GM23338 (cell line): ENCODE measurements around the gene CHRNA3. TPM values are rescaled to one million over a fixed set of nuclear protein-coding genes. Genes with fewer than 3 reads are reported as not detected.

Experiments
- ATAC-seq: fragments of 200-7000 bp; cut with Tn5 transposase; 3 replicates; pipeline ENCODE4 v1.9.1; 2020
- DNase-seq: peaks from one replicate; pipeline ENCODE4 v3.0.0-alpha.2; 2015; ENCODE audit warnings: low spot score
- H2AFZ ChIP-seq: fragments of 200-600 bp; sonication (generic); 2 replicates; pipeline ENCODE4 v1.8.0; 2016; ENCODE audit warnings: antibody characterized with exemption, mild to moderate bottlenecking, moderate library complexity
- H3F3A ChIP-seq: fragments of 200-600 bp; sonication (generic); replicated peaks from 2 replicates; pipeline ENCODE4 v1.8.0; 2017; ENCODE audit warnings: antibody characterized with exemption, mixed run types, low read depth
- H3K27ac ChIP-seq: fragments of 200-600 bp; sonication (generic); 2 replicates; pipeline ENCODE4 v1.6.1; 2016; ENCODE audit warnings: low read depth
- H3K27me3 ChIP-seq: fragments of 200-600 bp; sonication (generic); 2 replicates; pipeline ENCODE4 v1.8.0; 2016; ENCODE audit warnings: mild to moderate bottlenecking, mixed run types, moderate library complexity; ENCODE audit not compliant: insufficient read depth
- H3K36me3 ChIP-seq: fragments of 200-600 bp; sonication (generic); 2 replicates; pipeline ENCODE4 v1.8.0; 2016; ENCODE audit warnings: mild to moderate bottlenecking; ENCODE audit not compliant: insufficient read depth
- H3K4me1 ChIP-seq: fragments of 200-600 bp; sonication (generic); 2 replicates; pipeline ENCODE4 v1.8.0; 2016; ENCODE audit warnings: mild to moderate bottlenecking, moderate library complexity; ENCODE audit not compliant: insufficient read depth
- H3K4me2 ChIP-seq: fragments of 200-600 bp; sonication (generic); 2 replicates; pipeline ENCODE4 v1.7.1; 2017; ENCODE audit warnings: mixed run types
- H3K4me3 ChIP-seq: fragments of 200-600 bp; sonication (generic); 2 replicates; pipeline ENCODE4 v1.6.1; 2016; ENCODE audit warnings: mixed run types
- H3K79me2 ChIP-seq: fragments of 200-600 bp; sonication (generic); replicated peaks from 2 replicates; pipeline ENCODE4 v1.8.0; 2017; ENCODE audit warnings: mild to moderate bottlenecking; ENCODE audit not compliant: insufficient read depth
- H3K9me2 ChIP-seq: fragments of 200-600 bp; sonication (generic); 2 replicates; pipeline ENCODE4 v1.8.0; 2017; ENCODE audit not compliant: insufficient read depth
- H4K20me1 ChIP-seq: fragments of 200-600 bp; sonication (generic); replicated peaks from 2 replicates; pipeline ENCODE4 v1.8.0; 2017; ENCODE audit warnings: mild to moderate bottlenecking; ENCODE audit not compliant: insufficient read depth
- H3K27ac Mint-ChIP-seq: 2 replicates; pipeline ENCODE4 v1.8.0; 2020; ENCODE audit warnings: inconsistent platforms, mild to moderate bottlenecking, moderate library complexity, mixed read lengths
- H3K27me3 Mint-ChIP-seq: 3 replicates; pipeline ENCODE4 v1.8.0; 2022; ENCODE audit warnings: low read depth, mild to moderate bottlenecking, moderate library complexity, mixed read lengths, inconsistent platforms; ENCODE audit not compliant: insufficient read depth, poor library complexity
- H3K36me3 Mint-ChIP-seq: 3 replicates; pipeline ENCODE4 v1.8.0; 2021; ENCODE audit warnings: low read depth, mild to moderate bottlenecking, inconsistent platforms, moderate library complexity, mixed read lengths
- H3K4me1 Mint-ChIP-seq: 3 replicates; pipeline ENCODE4 v1.8.0; 2020; ENCODE audit warnings: mild to moderate bottlenecking, inconsistent platforms, mixed read lengths
- H3K4me3 Mint-ChIP-seq: 3 replicates; pipeline ENCODE4 v1.8.0; 2021; ENCODE audit warnings: moderate library complexity, mild to moderate bottlenecking, inconsistent platforms, mixed read lengths
- H3K9me3 Mint-ChIP-seq: 3 replicates; pipeline ENCODE4 v1.8.0; 2020; ENCODE audit warnings: moderate library complexity, mild to moderate bottlenecking, inconsistent platforms, mixed read lengths
- CREB1 ChIP-seq: fragments of 250-450 bp; sonication (Bioruptor Pico); IDR thresholded peaks from 2 replicates; pipeline ENCODE4 v1.5.0; 2020; ENCODE audit warnings: low read depth, mild to moderate bottlenecking, moderate library complexity
- EZH2 ChIP-seq: fragments of 200-600 bp; sonication (generic); IDR thresholded peaks from one replicate; pipeline ENCODE4 v1.8.0; 2017; ENCODE audit warnings: antibody characterized with exemption, mild to moderate bottlenecking, low read depth; ENCODE audit not compliant: unreplicated experiment
- EZH2phosphoT487 ChIP-seq: fragments of 200-600 bp; sonication (generic); IDR thresholded peaks from one replicate; pipeline ENCODE4 v1.8.1; 2018; ENCODE audit warnings: antibody characterized with exemption; ENCODE audit not compliant: unreplicated experiment
- JUNB ChIP-seq: IDR thresholded peaks from one replicate; pipeline ENCODE4 v1.6.1; 2016; ENCODE audit warnings: antibody characterized with exemption; ENCODE audit not compliant: unreplicated experiment
- NANOG ChIP-seq: IDR thresholded peaks from 2 replicates; pipeline ENCODE4 v1.6.1; 2016; ENCODE audit warnings: antibody characterized with exemption, borderline replicate concordance
- POLR2AphosphoS5 ChIP-seq: IDR thresholded peaks from 2 replicates; pipeline ENCODE4 v1.6.1; 2016; ENCODE audit warnings: antibody characterized with exemption, low read depth
- REST ChIP-seq: IDR thresholded peaks from one replicate; pipeline ENCODE4 v1.6.1; 2018; ENCODE audit warnings: antibody characterized with exemption; ENCODE audit not compliant: unreplicated experiment
- STAT1 ChIP-seq: IDR thresholded peaks from one replicate; pipeline ENCODE4 v1.6.1; 2016; ENCODE audit warnings: antibody characterized with exemption; ENCODE audit not compliant: unreplicated experiment
- ZNF114 ChIP-seq: fragments of 250-450 bp; sonication (Bioruptor Pico); IDR thresholded peaks from 2 replicates; pipeline ENCODE4 v1.5.0; 2020; ENCODE audit warnings: mild to moderate bottlenecking, moderate library complexity
- ZNF331 ChIP-seq: fragments of 250-450 bp; sonication (Bioruptor Pico); IDR thresholded peaks from 2 replicates; pipeline ENCODE4 v1.5.0; 2020; ENCODE audit warnings: low read depth, mild to moderate bottlenecking, moderate library complexity
- polyA plus RNA-seq: library from polyadenylated mRNA; unstranded; fragments of >200 nt; fragmentation: Nextera tagmentation; extraction: Ambion mirVana; gene quantifications from 2 replicates; pipeline ENCODE4 v1.2.1, GENCODE V29; 2016
- total RNA-seq: library from RNA; depleted of rRNA; stranded (reverse); fragments of >200 nt; shearing (Covaris generic); gene quantifications from 2 replicates; pipeline ENCODE4 v1.2.3, GENCODE V29; 2014
- TF ChIP-seq, protein P1 (sequence below), 2 experiments: fragments of 200-600 bp in 1 of 2; sonication (generic) in 1 of 2; conservative IDR thresholded peaks; 2 replicates each; pipeline versions ENCODE4 v1.5.1 to v1.6.1; 2016 to 2017; ENCODE audit warnings: antibody characterized with exemption in 2 of 2, low read depth in 2 of 2, mild to moderate bottlenecking in 2 of 2, moderate library complexity in 1 of 2
- TF ChIP-seq, protein P2 (sequence below): IDR thresholded peaks from 2 replicates; pipeline ENCODE4 v1.6.1; 2016; ENCODE audit warnings: antibody characterized with exemption
- TF ChIP-seq, protein P3 (sequence below): fragments of 250-450 bp; sonication (Bioruptor Pico); IDR thresholded peaks from 2 replicates; pipeline ENCODE4 v1.5.0; 2020; ENCODE audit warnings: mild to moderate bottlenecking, moderate library complexity

Gene CHRNA3
- total and polyA plus RNA-seq, 2 experiments from 2014 or later: 2.9 to 3.5 TPM

DNA sequence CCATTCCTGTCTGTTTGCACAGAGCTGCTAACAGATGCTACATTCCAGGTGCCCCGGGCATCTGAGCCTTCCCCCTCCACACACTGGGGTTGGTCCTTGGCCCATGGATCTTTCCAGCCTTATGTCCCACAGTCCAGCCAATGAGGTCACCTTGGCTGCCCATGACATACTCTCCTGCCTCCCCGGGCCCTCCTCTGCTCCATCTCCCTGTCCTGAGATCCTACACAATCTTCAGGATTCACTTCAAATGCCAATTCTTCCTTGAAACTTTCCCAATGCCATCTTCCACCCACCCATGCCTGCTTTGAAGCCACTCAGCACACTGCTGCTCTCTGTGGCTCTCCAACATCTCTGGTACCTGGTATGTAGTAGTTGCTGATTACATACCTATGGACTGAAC is 4.3 kb downstream of the CHRNA3 start (continued):
- TF ChIP-seq, protein P1, sequence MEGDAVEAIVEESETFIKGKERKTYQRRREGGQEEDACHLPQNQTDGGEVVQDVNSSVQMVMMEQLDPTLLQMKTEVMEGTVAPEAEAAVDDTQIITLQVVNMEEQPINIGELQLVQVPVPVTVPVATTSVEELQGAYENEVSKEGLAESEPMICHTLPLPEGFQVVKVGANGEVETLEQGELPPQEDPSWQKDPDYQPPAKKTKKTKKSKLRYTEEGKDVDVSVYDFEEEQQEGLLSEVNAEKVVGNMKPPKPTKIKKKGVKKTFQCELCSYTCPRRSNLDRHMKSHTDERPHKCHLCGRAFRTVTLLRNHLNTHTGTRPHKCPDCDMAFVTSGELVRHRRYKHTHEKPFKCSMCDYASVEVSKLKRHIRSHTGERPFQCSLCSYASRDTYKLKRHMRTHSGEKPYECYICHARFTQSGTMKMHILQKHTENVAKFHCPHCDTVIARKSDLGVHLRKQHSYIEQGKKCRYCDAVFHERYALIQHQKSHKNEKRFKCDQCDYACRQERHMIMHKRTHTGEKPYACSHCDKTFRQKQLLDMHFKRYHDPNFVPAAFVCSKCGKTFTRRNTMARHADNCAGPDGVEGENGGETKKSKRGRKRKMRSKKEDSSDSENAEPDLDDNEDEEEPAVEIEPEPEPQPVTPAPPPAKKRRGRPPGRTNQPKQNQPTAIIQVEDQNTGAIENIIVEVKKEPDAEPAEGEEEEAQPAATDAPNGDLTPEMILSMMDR (conservative IDR thresholded peaks at IDR 0.05; ENCODE audit: low read depth in 2 of 2): no peak
- TF ChIP-seq EZH2phosphoT487 (no peak), NANOG (no peak)

DNA sequence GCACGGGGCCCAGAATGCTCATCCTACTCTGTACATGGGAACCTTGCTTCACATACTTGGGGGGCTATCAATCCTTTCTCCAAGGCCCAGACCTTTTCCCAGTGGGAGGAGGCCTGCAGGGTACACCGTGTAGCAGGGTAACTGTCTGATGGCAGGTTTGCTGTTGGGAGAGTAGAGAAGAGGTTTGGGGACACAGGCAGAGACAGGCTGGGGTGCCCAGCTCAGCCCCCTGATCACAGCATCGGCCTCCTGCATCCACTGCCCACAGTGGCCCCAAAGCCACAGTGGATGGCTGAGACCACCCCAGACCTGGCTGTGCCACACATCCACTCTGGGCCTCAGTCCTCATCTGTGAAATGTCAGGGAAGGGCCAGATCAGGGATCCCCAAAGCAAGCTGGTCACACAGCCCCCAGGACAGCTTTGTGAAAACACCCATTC is 5.6 kb downstream of the CHRNA3 start:
- Histone ChIP-seq H3K27ac (no peak overlapping the region), H3K4me3 (no peak overlapping the region), H3K79me2 (no peaks in the 10 kb centered on the region), H4K20me1 (no peaks in the 10 kb centered on the region), H3K27me3 (peaks cover 16% of the 10 kb centered on the region), H3K9me2 (no peaks in the 10 kb centered on the region), H3K36me3 (no peaks in the 10 kb centered on the region), H2AFZ (no peak overlapping the region), H3K4me2 (no peak overlapping the region), H3F3A (no peaks in the 10 kb centered on the region), H3K4me1 (no peaks in the 10 kb centered on the region)
- Mint-ChIP-seq H3K27me3 (peaks cover 22% of the 10 kb centered on the region), H3K4me3 (no peak overlapping the region), H3K9me3 (peaks cover 9% of the 10 kb centered on the region), H3K27ac (no peak overlapping the region), H3K4me1 (peaks cover 13% of the 10 kb centered on the region), H3K36me3 (peaks cover 2% of the 10 kb centered on the region; the same call in 1 of the 3 replicates)
- ATAC-seq (no peak), DNase-seq (no peak)
- no peak for TF ChIP-seq EZH2phosphoT487
- TF ChIP-seq, protein P2, sequence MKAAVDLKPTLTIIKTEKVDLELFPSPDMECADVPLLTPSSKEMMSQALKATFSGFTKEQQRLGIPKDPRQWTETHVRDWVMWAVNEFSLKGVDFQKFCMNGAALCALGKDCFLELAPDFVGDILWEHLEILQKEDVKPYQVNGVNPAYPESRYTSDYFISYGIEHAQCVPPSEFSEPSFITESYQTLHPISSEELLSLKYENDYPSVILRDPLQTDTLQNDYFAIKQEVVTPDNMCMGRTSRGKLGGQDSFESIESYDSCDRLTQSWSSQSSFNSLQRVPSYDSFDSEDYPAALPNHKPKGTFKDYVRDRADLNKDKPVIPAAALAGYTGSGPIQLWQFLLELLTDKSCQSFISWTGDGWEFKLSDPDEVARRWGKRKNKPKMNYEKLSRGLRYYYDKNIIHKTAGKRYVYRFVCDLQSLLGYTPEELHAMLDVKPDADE: no peak
- TF ChIP-seq, protein P3, sequence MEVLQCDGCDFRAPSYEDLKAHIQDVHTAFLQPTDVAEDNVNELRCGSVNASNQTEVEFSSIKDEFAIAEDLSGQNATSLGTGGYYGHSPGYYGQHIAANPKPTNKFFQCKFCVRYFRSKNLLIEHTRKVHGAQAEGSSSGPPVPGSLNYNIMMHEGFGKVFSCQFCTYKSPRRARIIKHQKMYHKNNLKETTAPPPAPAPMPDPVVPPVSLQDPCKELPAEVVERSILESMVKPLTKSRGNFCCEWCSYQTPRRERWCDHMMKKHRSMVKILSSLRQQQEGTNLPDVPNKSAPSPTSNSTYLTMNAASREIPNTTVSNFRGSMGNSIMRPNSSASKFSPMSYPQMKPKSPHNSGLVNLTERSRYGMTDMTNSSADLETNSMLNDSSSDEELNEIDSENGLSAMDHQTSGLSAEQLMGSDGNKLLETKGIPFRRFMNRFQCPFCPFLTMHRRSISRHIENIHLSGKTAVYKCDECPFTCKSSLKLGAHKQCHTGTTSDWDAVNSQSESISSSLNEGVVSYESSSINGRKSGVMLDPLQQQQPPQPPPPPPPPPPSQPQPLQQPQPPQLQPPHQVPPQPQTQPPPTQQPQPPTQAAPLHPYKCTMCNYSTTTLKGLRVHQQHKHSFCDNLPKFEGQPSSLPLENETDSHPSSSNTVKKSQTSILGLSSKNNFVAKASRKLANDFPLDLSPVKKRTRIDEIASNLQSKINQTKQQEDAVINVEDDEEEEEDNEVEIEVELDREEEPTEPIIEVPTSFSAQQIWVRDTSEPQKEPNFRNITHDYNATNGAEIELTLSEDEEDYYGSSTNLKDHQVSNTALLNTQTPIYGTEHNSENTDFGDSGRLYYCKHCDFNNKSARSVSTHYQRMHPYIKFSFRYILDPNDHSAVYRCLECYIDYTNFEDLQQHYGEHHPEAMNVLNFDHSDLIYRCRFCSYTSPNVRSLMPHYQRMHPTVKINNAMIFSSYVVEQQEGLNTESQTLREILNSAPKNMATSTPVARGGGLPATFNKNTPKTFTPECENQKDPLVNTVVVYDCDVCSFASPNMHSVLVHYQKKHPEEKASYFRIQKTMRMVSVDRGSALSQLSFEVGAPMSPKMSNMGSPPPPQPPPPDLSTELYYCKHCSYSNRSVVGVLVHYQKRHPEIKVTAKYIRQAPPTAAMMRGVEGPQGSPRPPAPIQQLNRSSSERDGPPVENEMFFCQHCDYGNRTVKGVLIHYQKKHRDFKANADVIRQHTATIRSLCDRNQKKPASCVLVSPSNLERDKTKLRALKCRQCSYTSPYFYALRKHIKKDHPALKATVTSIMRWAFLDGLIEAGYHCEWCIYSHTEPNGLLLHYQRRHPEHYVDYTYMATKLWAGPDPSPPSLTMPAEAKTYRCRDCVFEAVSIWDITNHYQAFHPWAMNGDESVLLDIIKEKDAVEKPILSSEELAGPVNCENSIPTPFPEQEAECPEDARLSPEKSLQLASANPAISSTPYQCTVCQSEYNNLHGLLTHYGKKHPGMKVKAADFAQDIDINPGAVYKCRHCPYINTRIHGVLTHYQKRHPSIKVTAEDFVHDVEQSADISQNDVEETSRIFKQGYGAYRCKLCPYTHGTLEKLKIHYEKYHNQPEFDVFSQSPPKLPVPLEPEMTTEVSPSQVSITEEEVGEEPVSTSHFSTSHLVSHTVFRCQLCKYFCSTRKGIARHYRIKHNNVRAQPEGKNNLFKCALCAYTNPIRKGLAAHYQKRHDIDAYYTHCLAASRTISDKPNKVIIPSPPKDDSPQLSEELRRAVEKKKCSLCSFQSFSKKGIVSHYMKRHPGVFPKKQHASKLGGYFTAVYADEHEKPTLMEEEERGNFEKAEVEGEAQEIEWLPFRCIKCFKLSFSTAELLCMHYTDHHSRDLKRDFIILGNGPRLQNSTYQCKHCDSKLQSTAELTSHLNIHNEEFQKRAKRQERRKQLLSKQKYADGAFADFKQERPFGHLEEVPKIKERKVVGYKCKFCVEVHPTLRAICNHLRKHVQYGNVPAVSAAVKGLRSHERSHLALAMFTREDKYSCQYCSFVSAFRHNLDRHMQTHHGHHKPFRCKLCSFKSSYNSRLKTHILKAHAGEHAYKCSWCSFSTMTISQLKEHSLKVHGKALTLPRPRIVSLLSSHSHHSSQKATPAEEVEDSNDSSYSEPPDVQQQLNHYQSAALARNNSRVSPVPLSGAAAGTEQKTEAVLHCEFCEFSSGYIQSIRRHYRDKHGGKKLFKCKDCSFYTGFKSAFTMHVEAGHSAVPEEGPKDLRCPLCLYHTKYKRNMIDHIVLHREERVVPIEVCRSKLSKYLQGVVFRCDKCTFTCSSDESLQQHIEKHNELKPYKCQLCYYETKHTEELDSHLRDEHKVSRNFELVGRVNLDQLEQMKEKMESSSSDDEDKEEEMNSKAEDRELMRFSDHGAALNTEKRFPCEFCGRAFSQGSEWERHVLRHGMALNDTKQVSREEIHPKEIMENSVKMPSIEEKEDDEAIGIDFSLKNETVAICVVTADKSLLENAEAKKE (CRISPR knock-in tag): no peak
- no peak for TF ChIP-seq POLR2AphosphoS5
- TF ChIP-seq REST: no peak
- TF ChIP-seq EZH2: no peak
- TF ChIP-seq STAT1: no peak
- no peak for TF ChIP-seq JUNB
- no peak for TF ChIP-seq ZNF331 (CRISPR knock-in tag)
- TF ChIP-seq NANOG: no peak
- TF ChIP-seq ZNF114: no peak
- no peak for TF ChIP-seq CREB1 (CRISPR knock-in tag)
